NCI-H345 (cell line): ENCODE data around the gene LMOD1.
"Not testable (repeated sequence)": the region's sequence is repeated elsewhere in the genome, so short reads cannot be mapped to it uniquely, and the experiment has no call there.

Experiments
- DNase-seq: peaks from one replicate; lab custom pipeline; 2025; lab: John Stamatoyannopoulos, UW

LMOD1 gene

DNA sequence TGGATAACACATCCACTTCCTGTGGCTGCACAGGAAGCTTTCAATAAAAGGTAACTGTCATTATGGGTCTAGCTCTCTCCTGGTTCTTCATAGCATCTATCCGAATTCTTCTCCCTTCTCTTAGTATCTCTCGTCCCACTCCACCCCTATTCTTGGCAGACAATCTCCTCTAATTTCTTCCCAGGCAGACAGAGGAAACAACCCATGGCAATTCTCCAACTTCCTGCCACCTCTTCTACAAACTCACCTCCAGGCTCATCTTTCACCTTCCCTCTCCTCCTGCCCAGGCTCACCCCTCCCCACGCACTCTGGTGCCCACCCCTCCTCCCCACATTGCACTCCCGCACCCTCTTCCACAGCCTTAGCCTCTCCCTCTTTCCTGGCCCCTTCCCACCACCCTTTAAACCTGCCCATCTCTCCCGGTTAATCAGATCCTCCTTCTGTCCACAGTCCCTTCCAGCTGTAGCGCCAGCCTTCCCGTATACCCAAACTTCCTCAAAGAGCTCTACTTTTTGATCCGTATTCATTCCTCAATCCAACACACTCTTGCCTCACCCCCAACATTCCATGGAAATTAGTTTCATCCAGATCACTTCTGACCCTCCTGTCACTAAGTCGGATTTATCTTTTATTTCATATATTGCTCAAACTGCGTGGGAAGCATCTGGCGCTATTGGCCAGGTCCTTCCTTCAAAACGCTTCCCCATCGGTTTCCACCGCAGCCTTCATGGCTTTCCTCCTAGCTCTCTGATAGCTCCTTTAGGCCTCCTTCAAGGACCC, 31.7 kb downstream of the LMOD1 start:
- no peak for DNase-seq

DNA sequence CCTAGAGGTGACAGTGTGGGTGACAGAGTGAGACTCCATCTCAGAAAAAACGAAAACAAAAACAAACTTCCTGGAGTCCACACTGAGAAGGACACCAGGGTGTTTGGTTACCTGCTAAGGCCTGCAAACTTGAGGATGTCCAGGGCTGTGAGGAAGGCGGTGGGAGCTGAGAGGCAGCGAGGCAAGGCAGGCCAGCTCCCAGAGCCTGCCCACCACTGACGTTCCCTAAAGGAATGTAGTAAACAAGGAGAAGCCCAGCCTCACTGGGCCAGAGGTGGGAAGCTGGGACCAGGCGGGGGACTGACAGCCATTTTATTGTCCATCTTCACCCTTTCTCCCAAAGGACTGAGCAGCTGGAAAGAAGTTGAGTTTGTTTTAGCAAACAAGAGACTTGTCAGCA, 33.5 kb downstream of the LMOD1 start:
- DNase-seq = no peak

DNA sequence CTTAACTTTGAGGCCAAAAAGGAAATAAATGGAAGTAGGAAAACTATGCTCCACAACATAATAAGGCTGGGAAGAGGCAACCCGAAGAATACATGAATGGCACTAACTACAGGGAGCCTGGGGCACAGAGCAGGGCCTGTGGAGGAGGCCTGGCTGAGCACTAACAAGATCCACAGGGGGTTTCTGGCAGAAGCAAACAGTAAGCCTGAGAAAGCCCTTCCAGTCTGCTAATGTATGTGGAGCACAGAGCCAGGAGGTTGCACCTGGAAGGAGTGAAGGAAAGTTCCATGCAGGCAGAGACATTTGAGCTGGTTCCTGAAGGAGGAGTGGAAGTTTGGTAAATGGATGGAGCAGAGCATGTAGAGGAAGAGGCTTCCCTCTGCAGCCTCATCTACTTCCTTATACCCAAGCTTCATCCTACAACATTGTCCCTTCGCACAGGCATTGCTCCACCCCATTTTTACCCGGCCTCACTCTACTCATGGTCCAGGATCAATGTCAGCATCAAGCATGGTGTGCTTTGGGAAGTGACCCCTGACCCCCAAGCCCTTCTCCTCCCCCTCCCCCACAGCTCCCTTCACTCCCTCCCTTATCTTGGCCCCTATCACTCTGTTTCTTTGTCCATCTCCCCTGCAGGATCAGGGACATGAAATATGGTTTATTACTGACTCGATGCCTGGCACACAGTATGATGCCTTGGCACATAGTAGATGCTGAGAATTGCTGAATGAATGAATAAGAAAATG, 34.3 kb downstream of the LMOD1 start:
- DNase-seq = peak; percentile 12

DNA sequence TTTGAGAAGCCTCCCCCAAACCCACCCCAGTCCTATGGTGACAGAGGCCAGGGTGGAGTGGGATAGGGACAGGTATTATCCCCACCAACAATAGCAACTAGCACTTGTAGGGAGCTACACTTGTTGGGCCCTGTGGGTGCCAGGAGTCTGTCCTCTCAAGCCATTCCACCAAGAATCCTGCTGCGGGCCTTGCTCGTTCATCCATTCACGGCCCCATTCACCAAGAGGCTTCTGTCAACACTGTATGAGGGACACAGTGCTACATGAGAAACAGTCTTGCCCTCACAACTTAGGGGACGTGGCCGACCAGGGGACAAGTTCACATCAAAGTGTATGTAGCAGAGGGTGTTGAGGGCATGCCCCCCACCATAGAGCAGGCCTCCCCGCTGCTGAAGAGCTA, 38.7 kb downstream of the LMOD1 start:
- no peak for DNase-seq

DNA sequence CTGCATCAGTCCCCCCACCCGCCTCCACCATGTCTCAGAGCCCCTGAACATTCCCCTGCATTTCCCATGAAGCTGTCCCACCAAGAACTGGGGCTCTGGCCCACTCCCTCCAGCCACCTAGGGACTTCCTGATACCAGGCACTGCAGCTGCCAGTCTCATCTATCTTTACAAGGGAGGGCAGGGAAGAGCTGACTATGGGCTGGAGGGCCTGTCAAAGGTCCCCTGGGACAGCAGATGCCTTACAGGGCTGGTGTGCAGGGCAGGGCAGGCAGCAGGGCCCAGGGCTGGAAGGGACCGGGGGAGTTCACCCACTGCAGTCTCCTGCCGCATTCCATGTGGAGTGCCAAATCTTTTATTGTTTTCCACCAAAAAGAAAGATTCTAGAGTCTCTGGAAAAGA, 40.0 kb downstream of the LMOD1 start:
- DNase-seq = no peak

DNA sequence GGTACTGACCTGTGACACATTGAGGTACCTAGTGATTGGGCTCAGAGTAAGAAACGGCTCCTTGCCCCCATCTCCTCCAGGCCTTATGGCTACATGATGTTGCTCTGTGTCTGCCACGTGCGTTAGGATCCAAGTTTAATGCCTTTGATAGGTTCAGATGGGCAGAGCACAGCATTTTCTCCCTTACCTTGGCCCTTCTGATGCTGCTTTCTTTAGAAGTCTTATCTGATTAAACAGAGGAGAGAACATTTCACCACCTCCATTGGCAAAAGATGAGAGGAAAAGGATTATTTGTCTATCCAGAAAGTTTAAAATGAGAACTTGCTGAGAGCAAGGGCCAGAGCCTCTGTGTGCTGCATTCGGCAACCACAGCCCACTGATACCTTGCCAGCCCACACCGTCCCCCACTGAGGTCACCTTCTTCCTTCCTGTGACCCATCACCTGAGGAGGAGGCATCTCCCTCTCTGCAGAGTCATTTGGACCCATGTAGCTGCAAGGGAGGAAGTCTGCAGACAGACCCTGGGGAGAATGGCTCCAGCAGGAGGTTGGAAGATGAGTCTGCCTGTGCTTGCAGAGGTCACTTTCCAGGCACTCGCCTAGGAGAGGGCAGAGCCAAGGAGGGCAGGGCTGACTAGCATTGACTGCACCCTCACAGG, 41.0 kb downstream of the LMOD1 start:
- no peak for DNase-seq

DNA sequence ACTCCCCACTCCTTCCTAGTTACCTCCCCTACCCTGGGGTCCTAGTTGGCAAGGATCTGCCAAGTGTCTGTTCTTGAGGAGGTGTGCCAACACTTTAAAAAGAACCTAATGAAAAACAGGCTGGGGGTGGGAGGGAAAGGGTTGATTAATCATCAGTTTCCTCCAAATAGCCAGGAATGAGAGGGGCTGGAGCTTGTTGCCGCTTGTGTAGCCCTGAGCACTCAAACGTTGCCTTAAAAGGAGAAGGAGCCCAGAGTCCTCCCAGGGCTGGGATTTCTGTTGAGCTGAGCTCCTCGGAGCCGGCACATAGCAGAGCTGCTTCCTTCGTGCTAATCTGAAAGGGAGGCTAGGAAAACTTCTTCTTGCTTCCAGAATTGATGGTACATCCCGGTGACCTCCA, 41.8 kb downstream of the LMOD1 start:
- no peak for DNase-seq

DNA sequence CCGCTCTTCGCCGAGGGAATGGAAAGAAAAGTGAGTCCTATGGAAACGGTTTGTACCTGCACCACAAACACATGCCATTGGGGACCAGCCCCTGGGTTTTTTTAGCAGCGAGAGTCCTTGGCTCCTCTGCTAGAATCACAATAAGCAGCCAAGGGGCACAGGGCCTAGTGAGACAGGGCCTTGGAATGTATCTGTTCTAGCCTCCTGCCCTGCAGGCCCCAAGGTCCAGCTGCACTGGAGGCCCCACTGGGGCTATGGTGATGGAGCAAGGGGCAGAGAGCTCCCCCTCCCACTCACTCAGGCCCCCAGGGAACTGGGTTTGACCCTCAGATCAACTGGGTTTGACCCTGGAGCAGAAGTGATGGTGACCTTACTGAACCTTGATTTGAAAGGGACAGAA, 43.2 kb downstream of the LMOD1 start:
- no peak for DNase-seq

DNA sequence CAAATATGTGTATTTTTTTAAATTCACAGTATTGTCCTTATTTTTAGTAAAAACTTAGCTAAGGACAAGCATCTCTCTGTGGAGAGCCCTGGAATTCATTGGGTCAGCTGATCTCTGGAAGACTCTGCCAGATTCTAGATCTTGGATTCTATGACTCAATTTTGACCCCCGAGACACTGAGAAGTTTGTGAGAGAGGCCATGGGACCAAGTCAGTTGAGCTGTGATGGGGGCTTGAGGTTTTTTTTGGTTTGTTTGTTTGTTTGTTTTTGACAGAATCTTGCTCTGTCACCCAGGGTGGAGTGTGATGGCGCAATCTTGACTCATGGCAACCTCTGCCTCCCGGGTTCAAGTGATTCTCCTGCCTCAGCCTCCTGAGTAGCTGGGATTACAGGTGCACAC, 44.1 kb downstream of the LMOD1 start:
- DNase-seq = no peak

DNA sequence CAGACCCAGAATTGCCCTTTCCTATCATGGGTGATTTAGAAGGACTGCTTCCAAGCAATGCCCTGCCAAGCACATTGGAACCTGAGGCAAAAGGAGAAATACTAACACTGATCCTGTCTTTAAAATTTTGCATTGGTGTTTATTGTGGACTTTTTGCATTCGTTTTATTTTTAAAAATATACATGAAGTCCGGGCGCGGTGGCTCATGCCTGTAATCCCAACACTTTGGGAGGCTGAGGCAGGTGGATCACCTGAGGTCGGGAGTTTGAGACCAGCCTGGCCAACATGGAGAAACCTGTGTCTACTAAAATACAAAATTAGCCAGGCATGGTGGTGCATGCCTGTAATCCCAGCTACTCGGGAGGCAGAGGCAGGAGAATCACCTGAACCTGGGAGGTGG, 45.3 kb downstream of the LMOD1 start:
- not testable (repeated sequence) for DNase-seq

DNA sequence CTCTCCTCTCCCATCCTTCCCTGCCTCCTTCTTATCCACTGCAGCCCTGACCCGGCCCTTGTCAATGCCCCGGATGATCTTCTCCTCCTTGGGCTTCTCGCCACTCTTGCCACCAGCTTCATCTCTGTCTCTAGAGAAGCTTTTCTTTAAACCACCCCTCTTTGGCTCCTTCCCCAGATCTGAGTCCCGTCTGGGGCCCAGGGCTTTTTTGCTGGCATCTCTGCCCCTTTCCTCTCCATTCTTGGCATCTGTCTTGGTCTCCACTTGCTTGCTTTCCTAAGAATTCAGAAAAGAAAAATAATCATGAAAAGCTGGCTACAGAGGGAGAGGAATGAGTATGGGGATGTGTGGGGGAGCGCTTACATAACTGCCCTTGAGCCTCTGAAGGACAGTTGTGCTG, 45.9 kb downstream of the LMOD1 start:
- no peak for DNase-seq

DNA sequence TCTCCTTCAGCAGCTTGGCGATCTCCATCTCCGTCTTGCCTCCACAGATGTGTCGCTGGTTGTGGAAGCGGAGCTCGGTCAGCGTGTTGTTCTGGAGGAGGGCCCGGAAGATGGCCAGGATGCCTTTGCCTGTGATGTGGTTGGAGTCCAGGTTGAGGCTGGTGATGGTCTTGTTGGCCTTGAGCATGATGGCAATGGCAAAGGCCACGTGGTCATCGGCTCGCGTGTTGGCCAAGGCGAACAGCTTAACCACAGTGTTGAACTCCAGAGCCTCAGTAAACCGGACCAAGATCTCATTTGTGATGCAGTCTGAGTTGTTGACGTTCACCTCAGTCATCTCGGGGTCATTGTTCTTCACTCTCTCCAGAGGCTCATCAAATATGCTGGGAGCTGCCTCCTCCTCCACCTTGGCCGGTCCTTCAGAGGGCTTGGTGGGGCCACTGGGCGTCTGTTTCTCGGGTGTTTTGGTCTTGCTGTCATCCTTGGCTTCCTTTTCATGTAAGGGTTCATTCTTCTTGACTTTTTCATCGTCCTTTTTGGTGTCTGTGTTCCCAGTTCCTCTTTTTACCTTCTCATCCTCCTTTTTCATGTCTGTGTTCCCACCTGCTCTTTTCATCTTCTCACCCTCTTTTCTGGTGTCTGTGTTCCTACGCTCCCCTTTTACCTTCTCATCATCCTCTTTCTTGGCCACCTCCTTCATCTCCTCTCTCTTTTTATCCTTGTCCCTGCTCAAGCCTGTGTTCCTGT, 46.5 kb downstream of the LMOD1 start:
- DNase-seq = no peak

DNA sequence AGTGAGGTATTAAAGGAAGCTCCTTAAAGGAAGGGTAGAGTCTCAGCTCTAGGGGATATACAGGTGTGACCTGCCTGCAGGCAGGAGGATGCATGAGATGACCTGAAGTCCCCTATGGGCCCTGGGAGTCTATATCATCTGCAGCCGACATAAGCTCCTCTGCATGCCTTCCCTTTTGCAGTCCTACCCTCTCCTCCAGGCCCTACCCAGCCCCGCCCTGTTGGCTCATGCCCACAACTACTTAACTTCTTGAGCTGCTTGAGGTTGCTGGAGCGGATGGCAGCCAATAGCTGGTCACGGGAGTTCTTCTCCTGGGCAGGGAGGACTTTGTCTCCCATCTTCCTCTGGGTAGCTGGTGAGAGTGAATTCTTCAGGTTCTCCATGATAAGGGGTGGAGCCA, 47.4 kb downstream of the LMOD1 start:
- DNase-seq = no peak

DNA sequence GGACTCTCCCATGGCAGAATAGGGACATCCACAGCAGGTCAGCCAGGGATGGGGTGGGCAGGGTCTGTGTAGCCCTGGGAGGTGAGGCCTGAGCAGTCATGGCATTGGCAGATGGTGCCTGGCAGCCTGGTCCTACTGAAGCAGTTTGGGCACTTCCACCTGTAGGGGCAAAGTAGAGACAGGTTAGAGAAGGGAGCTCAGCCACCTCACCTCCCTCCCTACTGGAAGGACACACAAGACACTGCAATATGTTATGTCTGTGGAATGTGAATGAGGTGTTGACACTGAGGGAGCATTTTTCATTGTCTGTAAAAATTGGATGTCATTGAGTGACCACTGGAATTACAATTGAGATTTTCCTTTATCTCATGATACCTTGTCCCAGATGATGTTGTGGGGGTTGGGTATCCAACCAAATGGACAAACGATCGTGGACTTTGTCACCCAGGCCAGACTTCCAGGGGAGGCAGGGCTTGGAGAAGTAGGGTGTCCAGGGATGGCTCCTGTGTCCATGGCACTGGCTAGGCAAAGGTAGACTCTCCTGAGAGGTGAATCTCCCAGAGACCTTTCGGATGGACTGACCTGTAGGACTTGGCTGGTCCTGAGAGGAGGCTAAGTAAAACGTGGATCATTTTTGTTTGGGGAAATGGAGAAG, 48.0 kb downstream of the LMOD1 start:
- no peak for DNase-seq

DNA sequence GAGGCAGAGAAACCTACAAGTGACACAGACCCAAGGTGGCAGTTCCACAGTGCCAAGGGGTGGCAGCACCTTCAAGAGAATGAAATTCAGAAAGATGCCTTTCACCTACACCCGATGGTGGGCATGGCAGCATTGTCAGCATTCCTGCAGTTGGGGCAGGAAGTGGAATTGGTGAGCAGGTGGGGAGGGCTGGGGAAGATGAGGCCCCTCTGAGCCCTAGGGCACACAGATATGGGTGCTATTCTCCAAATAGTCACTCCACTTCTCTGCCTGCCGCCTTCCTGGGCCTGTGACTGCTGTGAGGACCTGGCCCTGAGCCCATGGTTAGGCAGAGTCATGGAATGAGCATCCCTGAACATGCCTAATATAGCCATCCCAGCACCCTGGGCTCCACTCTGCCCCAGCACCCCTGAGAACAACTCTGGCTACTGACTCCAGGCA, 49.4 kb downstream of the LMOD1 start:
- DNase-seq = no peak

DNA sequence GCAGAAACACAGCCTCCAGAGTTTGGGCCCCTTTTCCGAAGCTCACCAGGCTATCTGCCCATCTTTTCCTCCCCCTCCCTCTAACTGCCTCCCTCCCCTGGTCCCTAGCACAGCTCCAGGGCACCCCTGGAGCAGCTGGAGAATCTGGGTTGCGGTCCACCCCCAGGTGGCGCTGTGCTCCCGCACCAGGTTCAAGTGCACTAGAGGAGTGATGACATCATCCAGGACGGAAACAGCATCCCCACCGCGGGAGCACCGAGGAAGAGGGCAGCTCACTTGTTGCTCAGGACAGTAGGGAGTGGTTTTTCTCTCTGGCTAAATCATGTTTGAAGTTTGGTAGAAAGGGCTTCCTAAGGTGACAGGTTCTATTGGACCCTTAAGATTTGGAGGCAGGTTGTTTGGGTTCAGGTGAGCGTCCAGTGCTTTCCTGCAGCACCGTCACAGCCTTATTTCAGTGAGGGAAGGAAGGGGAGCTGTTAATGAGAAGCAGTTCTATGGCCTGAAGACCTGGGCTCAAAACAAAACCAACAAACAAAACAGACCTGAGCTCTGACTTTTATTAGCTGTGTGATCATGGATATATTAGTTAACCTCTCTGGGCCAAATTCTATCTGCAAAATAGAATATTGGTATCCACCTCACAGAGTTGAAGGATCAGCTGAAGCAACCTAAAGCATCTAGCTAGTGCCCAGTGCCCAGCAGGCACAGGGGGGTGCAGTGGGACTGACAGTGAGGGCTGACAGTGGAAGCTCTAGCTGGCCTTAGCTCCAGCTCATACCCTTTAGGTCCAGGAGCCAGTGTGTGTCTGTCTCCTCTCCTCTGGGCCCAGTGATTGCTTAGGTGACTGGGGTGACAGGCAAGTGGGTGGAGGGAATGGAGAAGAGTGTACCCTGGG, 50.2 kb downstream of the LMOD1 start:
- peak; percentile 89 for DNase-seq

DNA sequence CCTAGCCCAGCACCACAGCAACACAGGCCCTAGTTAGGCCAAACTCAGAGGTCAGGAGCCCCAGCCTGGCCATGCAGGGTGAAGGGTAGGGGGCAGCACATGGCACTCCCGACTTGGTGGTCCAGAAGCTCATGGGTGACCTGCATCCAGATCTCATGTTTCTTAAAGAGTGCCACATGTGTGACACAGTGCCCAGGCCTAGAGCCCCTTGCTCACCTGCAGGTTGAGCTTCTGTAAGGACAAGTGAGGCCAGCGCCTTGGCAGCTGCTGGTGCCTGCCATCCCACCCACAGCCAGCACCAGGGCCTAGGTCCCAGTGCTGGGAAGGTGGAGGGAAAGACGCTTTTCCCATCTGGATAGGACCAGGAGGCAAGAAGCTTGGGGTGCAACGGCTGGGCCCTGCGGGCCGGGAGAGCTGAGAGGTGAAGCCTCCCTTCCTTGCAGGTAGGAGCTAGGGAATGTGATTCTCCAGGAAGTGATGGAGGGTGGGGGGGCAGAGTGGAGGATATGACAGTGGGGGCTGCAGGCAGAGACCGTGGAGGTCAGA, 51.2 kb downstream of the LMOD1 start:
- no peak for DNase-seq

DNA sequence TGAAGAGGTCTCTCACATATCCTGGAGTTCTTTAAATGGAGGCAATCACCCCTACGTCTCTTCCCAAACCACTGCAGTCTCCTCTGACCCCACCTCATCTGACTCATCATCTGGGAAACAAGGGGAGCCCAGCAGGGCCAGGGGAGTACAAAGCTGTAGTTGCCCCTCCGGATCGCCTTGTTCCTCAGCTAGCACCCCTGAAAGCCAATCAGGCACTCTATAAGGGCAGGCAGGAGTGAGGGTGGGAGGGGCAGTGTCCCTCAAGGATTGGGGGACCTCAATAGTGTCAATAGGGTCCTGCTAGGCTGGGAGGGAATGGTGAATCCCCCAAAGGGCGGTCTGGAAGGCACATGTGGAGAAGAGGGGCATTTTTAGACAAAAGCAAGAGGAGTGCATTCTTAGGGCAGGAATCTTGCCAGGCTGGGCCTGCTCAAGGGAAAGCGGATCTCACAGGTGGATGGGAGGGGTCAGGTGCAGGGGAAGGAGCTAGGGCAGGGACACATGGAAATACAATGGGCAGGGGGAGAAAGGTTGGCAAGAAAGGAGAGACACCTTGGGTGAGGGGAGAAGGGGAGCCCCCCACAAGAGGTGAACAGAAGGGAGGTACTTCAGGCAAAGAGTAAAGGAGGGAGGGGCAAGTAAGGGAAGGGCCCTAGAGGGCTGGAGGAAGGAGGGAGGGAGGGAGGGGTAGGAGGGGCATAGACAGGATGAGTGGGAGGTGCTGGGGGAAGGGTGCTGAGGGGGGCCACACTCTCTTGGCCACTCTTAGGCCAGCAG, 51.8 kb downstream of the LMOD1 start:
- no peak for DNase-seq

DNA sequence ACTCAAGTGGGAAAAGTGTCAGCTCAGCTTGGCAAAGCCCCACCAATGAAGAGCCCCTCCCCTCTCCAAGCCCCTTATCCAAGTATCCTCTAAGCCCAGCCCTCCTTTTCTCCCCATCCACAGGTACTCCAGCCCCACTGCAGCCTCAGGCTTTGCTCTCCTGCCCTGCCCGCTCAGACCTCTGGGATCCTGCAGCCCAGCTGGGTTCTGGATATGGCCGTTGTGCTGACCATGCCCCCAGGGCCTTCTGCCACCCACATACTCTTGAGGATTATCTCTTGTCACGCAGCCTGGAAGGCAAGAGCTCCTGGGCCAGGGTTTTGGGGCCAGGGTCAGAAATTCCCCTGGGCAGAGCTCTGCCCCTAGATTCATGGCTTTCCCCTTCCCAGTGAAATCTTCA, 52.9 kb downstream of the LMOD1 start:
- DNase-seq = no peak

DNA sequence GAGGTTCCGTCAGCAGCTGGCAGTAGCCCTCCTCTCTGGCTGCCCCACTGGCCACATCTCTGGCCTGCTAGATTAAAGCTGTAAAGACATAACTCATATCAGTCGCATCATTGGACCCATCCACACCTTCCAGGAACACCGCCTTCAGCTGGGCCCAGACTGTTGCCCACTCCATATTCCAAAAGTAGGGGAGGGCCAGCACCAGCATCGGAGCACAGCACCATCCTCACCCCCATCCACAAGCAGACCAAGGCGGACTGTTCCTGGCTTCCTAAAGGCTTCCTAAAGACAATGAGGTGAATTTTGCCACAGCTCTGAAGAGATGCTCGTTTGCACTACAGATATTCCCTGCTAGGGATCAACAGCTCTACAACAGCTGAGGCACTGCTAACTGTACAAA, 54.1 kb downstream of the LMOD1 start:
- DNase-seq = no peak
